K562 (cell line): ENCODE data around the gene GOLIM4. TPM values are rescaled to one million over a fixed set of nuclear protein-coding genes. Genes with fewer than 3 reads are reported as not detected.

ENCODE experiments used
- CHD7 ChIP-seq: fragments of 200-600 bp; sonication (generic); IDR thresholded peaks from one replicate; pipeline ENCODE4 v1.6.1; 2012; ENCODE audit warnings: mild to moderate bottlenecking, low read depth, low read length, inconsistent platforms
- ETV1 ChIP-seq: fragments of 450-650 bp; conservative IDR thresholded peaks from 2 replicates; pipeline ENCODE4 v1.6.1; 2016; ENCODE audit warnings: missing genetic modification characterization, control low read depth, low read depth, missing compliant biosample characterization
- MECOM ChIP-seq: fragments of 250-450 bp; sonication (Bioruptor Pico); IDR thresholded peaks from 2 replicates; pipeline ENCODE4 v1.8.0; 2022; ENCODE audit warnings: inconsistent platforms
- MTA1 ChIP-seq: fragments of 450-650 bp; IDR thresholded peaks from 2 replicates; pipeline ENCODE4 v1.6.1; 2017; ENCODE audit warnings: borderline replicate concordance
- POLR3G ChIP-seq: IDR thresholded peaks from 2 replicates; pipeline ENCODE4 v1.6.1; 2011; ENCODE audit not compliant: insufficient read length, insufficient replicate concordance; ENCODE audit errors: extremely low read depth
- SUPT5H ChIP-seq: fragments of 450-650 bp; IDR thresholded peaks from 2 replicates; pipeline ENCODE4 v1.6.1; 2016
- XRCC5 ChIP-seq: fragments of 200-400 bp; formaldehyde crosslinking; IDR thresholded peaks from 2 replicates; pipeline ENCODE4 v1.6.1; 2017; ENCODE audit warnings: low read depth, mild to moderate bottlenecking, low read length
- polyA plus RNA-seq, 8 experiments: library from polyadenylated mRNA; depleted of rRNA in 4 of 8; stranded (reverse) in 5 of 8; unstranded in 3 of 8; fragments of >200 nt; fragmentation: Nextera tagmentation in 2 of 8; fragmentation: Illumina TruSeq in 1 of 8; extraction: Ambion mirVana in 2 of 8; extraction: Trizol in 1 of 8; gene quantifications; 2 replicates each; pipeline versions ENCODE4 v1.2.1 to v1.2.3, GENCODE V29; 2011 to 2014; ENCODE audit warnings: inconsistent platforms in 1 of 8, missing spikeins in 1 of 8
- total RNA-seq, 7 experiments: library from RNA; depleted of rRNA in 6 of 7; stranded (reverse); fragments of >200 nt in 6 of 7; fragmentation: Illumina TruSeq in 2 of 7; extraction: Trizol in 2 of 7; gene quantifications; 2 replicates each; pipeline versions ENCODE4 v1.2.1 to v1.2.3, GENCODE V29; 2011 to 2021; ENCODE audit warnings: low replicate concordance in 1 of 7
- TF ChIP-seq, protein P1 (sequence below): fragments of 450-650 bp; IDR thresholded peaks from 2 replicates; pipeline ENCODE4 v1.6.1; 2016; ENCODE audit warnings: mild to moderate bottlenecking
- TF ChIP-seq, protein P2 (sequence below): sonication (generic); formaldehyde crosslinking; IDR thresholded peaks from 2 replicates; pipeline ENCODE4 v1.8.0; 2022; ENCODE audit warnings: mild to moderate bottlenecking, low read depth, missing genetic modification reagents
- TF ChIP-seq, protein P3 (sequence below), 2 experiments: fragments of 200-800 bp in 1 of 2; sonication (Bioruptor generic) in 1 of 2; sonication (generic) in 1 of 2; formaldehyde crosslinking in 1 of 2; IDR thresholded peaks in 1 of 2; conservative IDR thresholded peaks in 1 of 2; 2 replicates each; pipeline versions ENCODE4 v1.5.0 to v1.6.1; 2016 to 2020; ENCODE audit warnings: missing compliant biosample characterization in 1 of 2, missing genetic modification characterization in 1 of 2, missing genetic modification reagents in 1 of 2

GOLIM4 gene
- total and polyA plus RNA-seq, 9 of the 15 experiments (the other 6 are each of a cell fraction or from before 2014, with no cell fraction given): 9.3 to 39.4 (median 31.0) TPM

GRCh38 chr3:168095611-168096209 is at the start of gene GOLIM4 (continued):
- TF ChIP-seq, protein P1, sequence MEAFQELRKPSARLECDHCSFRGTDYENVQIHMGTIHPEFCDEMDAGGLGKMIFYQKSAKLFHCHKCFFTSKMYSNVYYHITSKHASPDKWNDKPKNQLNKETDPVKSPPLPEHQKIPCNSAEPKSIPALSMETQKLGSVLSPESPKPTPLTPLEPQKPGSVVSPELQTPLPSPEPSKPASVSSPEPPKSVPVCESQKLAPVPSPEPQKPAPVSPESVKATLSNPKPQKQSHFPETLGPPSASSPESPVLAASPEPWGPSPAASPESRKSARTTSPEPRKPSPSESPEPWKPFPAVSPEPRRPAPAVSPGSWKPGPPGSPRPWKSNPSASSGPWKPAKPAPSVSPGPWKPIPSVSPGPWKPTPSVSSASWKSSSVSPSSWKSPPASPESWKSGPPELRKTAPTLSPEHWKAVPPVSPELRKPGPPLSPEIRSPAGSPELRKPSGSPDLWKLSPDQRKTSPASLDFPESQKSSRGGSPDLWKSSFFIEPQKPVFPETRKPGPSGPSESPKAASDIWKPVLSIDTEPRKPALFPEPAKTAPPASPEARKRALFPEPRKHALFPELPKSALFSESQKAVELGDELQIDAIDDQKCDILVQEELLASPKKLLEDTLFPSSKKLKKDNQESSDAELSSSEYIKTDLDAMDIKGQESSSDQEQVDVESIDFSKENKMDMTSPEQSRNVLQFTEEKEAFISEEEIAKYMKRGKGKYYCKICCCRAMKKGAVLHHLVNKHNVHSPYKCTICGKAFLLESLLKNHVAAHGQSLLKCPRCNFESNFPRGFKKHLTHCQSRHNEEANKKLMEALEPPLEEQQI: no peak
- no peak for TF ChIP-seq MECOM (CRISPR knock-in tag)
- TF ChIP-seq, protein P2, sequence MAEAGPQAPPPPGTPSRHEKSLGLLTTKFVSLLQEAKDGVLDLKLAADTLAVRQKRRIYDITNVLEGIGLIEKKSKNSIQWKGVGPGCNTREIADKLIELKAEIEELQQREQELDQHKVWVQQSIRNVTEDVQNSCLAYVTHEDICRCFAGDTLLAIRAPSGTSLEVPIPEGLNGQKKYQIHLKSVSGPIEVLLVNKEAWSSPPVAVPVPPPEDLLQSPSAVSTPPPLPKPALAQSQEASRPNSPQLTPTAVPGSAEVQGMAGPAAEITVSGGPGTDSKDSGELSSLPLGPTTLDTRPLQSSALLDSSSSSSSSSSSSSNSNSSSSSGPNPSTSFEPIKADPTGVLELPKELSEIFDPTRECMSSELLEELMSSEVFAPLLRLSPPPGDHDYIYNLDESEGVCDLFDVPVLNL (CRISPR knock-in tag): no peak; the same call in 1 of the 2 replicates
- TF ChIP-seq, protein P3, sequence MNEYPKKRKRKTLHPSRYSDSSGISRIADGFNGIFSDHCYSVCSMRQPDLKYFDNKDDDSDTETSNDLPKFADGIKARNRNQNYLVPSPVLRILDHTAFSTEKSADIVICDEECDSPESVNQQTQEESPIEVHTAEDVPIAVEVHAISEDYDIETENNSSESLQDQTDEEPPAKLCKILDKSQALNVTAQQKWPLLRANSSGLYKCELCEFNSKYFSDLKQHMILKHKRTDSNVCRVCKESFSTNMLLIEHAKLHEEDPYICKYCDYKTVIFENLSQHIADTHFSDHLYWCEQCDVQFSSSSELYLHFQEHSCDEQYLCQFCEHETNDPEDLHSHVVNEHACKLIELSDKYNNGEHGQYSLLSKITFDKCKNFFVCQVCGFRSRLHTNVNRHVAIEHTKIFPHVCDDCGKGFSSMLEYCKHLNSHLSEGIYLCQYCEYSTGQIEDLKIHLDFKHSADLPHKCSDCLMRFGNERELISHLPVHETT (CRISPR knock-in tag; conservative IDR thresholded peaks at IDR 0.05 in 1 of 2, IDR thresholded peaks at IDR 0.05 in 1 of 2): no peak
- no peak for TF ChIP-seq POLR3G
- TF ChIP-seq CHD7: no peak
- TF ChIP-seq XRCC5: no peak; the same call in 1 of the 2 replicates
- no peak for TF ChIP-seq ETV1 (tag)
- 0 out of 2 replicates have a peak, but pooled peaks have one; percentile 20 for TF ChIP-seq MTA1
- no peak; the same call in 1 of the 2 replicates for TF ChIP-seq SUPT5H
